K562 (cell line): ENCODE measurements around the gene PIGC. TPM values are rescaled to one million over a fixed set of nuclear protein-coding genes. Genes with fewer than 3 reads are reported as not detected.

ENCODE experiments used
- ATAC-seq: fragments of 200-7000 bp; cut with Tn5 transposase; 3 replicates; pipeline ENCODE4 v1.9.1; 2020; ENCODE audit warnings: moderate library complexity
- BruUV-seq: library from RNA; stranded (reverse); fragments of 400-500 nt; replicated peaks from 2 replicates; lab custom pipeline; 2021; lab: Mats Ljungman, UMichigan
- CTCF ChIA-PET: fragments of 300-600 bp; formaldehyde crosslinking; extraction: SDS; loops from one replicate; lab custom pipeline; 2021; ENCODE audit warnings: low intra/inter-chr PET ratio; lab: Yijun Ruan, JAX
- POLR2A ChIA-PET: fragments of 300-600, 350-650 bp; sonication (Branson Sonifier 250); formaldehyde crosslinking; extraction: SDS; loops from one replicate; lab custom pipeline; 2021; ENCODE audit warnings: antibody characterized with exemption, inconsistent platforms; lab: Yijun Ruan, JAX
- DNase-seq, 4 experiments: peaks; one replicate each; pipeline versions ENCODE4 v3.0.0 to v3.0.0-alpha.2; 2011 to 2018; ENCODE audit warnings: low spot score in 3 of 4, mixed read lengths in 3 of 4; ENCODE audit errors: extremely low read depth in 1 of 4
- FAIRE-seq: peaks from 2 replicates; lab custom pipeline; 2011; peaks lifted over from hg19 to GRCh38; lab: Jason Lieb, UNC
- H2AFZ ChIP-seq: 2 replicates; pipeline ENCODE4 v1.6.0; 2011; ENCODE audit warnings: low read depth, low read length, control low read depth, inconsistent platforms
- H3K27ac ChIP-seq: fragments of 200-600 bp; 3 replicates; pipeline ENCODE4 v1.8.0; 2011; ENCODE audit warnings: low read depth, mild to moderate bottlenecking, control low read depth, inconsistent platforms, low read length, moderate library complexity, mixed read lengths; ENCODE audit errors: extremely low read depth
- H3K27me3 ChIP-seq, 2 experiments: fragments of 300-600 bp in 1 of 2; 2 replicates in 1 of 2; 3 replicates in 1 of 2; pipeline versions ENCODE4 v1.6.0 to v1.8.0; 2011; ENCODE audit warnings: inconsistent platforms in 2 of 2, low read length in 2 of 2, mild to moderate bottlenecking in 1 of 2, mixed read lengths in 1 of 2, moderate library complexity in 1 of 2; ENCODE audit not compliant: control insufficient read depth in 2 of 2, insufficient read depth in 2 of 2
- H3K36me3 ChIP-seq: fragments of 300-600 bp; 3 replicates; pipeline ENCODE4 v1.8.0; 2011; ENCODE audit warnings: mild to moderate bottlenecking, low read length, inconsistent platforms; ENCODE audit not compliant: control insufficient read depth, insufficient read depth
- H3K4me1 ChIP-seq, 2 experiments: fragments of 200-600 bp in 1 of 2; replicated peaks in 1 of 2; 2 replicates in 1 of 2; 3 replicates in 1 of 2; pipeline versions ENCODE4 v1.5.1 to v1.8.0; 2011; ENCODE audit warnings: inconsistent platforms in 2 of 2, low read length in 2 of 2, mild to moderate bottlenecking in 1 of 2, mixed read lengths in 1 of 2, moderate library complexity in 1 of 2; ENCODE audit not compliant: control insufficient read depth in 2 of 2, insufficient read depth in 2 of 2
- H3K4me2 ChIP-seq: 2 replicates; pipeline ENCODE4 v1.6.1; 2011; ENCODE audit warnings: low read length, control low read depth, inconsistent platforms, mixed read lengths; ENCODE audit not compliant: insufficient read depth
- H3K4me3 ChIP-seq: fragments of 200-600 bp; sonication (generic), shearing (Covaris generic); 2 replicates; pipeline ENCODE4 v1.5.1; 2016; ENCODE audit warnings: control low read depth, inconsistent platforms
- H3K79me2 ChIP-seq: fragments of 200-600 bp; 3 replicates; pipeline ENCODE4 v1.8.0; 2011; ENCODE audit warnings: low read length, inconsistent platforms; ENCODE audit not compliant: control insufficient read depth, insufficient read depth
- H3K9ac ChIP-seq, 2 experiments: 2 replicates each; pipeline versions ENCODE4 v1.6.0 to v1.6.1; 2011; ENCODE audit warnings: low read depth in 2 of 2, low read length in 2 of 2, control low read depth in 1 of 2, inconsistent platforms in 1 of 2, mild to moderate bottlenecking in 1 of 2, mixed read lengths in 1 of 2; ENCODE audit not compliant: insufficient read depth in 1 of 2
- H3K9me1 ChIP-seq: one replicate; pipeline ENCODE4 v1.6.0; 2011; ENCODE audit warnings: inconsistent platforms, mild to moderate bottlenecking, low read length, moderate library complexity; ENCODE audit not compliant: control insufficient read depth, insufficient read depth
- H3K9me3 ChIP-seq: replicated peaks from 2 replicates; pipeline ENCODE4 v1.5.1; 2011; ENCODE audit warnings: low read depth, low read length, inconsistent platforms; ENCODE audit not compliant: control insufficient read depth, insufficient read depth
- H4K20me1 ChIP-seq: replicated peaks from 2 replicates; pipeline ENCODE4 v1.6.1; 2011; ENCODE audit warnings: low read length, inconsistent platforms, mixed read lengths; ENCODE audit not compliant: control insufficient read depth, insufficient read depth
- CBX2 ChIP-seq: fragments of 200-600 bp; sonication (generic); IDR thresholded peaks from one replicate; pipeline ENCODE4 v1.6.1; 2012; ENCODE audit warnings: mild to moderate bottlenecking, low read length, inconsistent platforms; ENCODE audit not compliant: insufficient read depth, poor library complexity, severe bottlenecking
- FOSL1 ChIP-seq: fragments of 200-800 bp; sonication (Bioruptor generic); conservative IDR thresholded peaks from 2 replicates; pipeline ENCODE4 v1.6.1; 2016; ENCODE audit warnings: missing genetic modification characterization, missing compliant biosample characterization
- GATAD2B ChIP-seq: fragments of 450-650 bp; IDR thresholded peaks from 2 replicates; pipeline ENCODE4 v1.6.1; 2017; ENCODE audit warnings: mild to moderate bottlenecking, borderline replicate concordance
- NONO ChIP-seq, 2 experiments: fragments of 200-400 bp in 1 of 2; fragments of 450-650 bp in 1 of 2; formaldehyde crosslinking in 1 of 2; IDR thresholded peaks; 2 replicates each; pipeline ENCODE4 v1.6.1; 2017; ENCODE audit warnings: low read depth in 2 of 2, mild to moderate bottlenecking in 2 of 2, moderate library complexity in 2 of 2, low read length in 1 of 2
- PPARD ChIP-seq: fragments of 250-450 bp; sonication (Bioruptor Pico); IDR thresholded peaks from 2 replicates; pipeline ENCODE4 v1.8.0; 2022; ENCODE audit warnings: inconsistent platforms, mild to moderate bottlenecking, moderate library complexity
- SAFB2 ChIP-seq: fragments of 200-400 bp; formaldehyde crosslinking; IDR thresholded peaks from 2 replicates; pipeline ENCODE4 v1.6.1; 2018; ENCODE audit warnings: borderline replicate concordance, low read length, low read depth, moderate library complexity; ENCODE audit not compliant: severe bottlenecking
- SMARCE1 ChIP-seq: fragments of 450-650 bp; IDR thresholded peaks from 2 replicates; pipeline ENCODE4 v1.7.1; 2016; ENCODE audit warnings: mild to moderate bottlenecking
- TCFL5 ChIP-seq: fragments of 250-450 bp; sonication (Bioruptor Pico); conservative IDR thresholded peaks from 2 replicates; pipeline ENCODE4 v1.6.1; 2021; ENCODE audit warnings: mild to moderate bottlenecking, moderate library complexity, matching md5 sums
- THRAP3 ChIP-seq: fragments of 450-650 bp; IDR thresholded peaks from 2 replicates; pipeline ENCODE4 v1.6.1; 2016; ENCODE audit warnings: mild to moderate bottlenecking, inconsistent platforms, borderline replicate concordance
- ZNF282 ChIP-seq: sonication (generic); formaldehyde crosslinking; IDR thresholded peaks from 2 replicates; pipeline ENCODE4 v1.8.1; 2023; ENCODE audit warnings: missing genetic modification reagents
- ZNF696 ChIP-seq: fragments of 250-450 bp; sonication (Bioruptor Pico); conservative IDR thresholded peaks from 2 replicates; pipeline ENCODE4 v1.4.0; 2020; ENCODE audit warnings: mild to moderate bottlenecking, moderate library complexity
- in situ Hi-C: fragments of 300-500 bp; cut with MboI; formaldehyde crosslinking; loops from 4 replicates; pipeline ENCODE4 v1.15.0; 2018; ENCODE audit warnings: inconsistent platforms, mixed read lengths
- intact Hi-C: fragments of 100-400 bp; cut with micrococcal nuclease; formaldehyde crosslinking; loops from 2 replicates; pipeline ENCODE4 v1.14.2; 2022
- polyA plus RNA-seq, 8 experiments: library from polyadenylated mRNA; depleted of rRNA in 4 of 8; stranded (reverse) in 5 of 8; unstranded in 3 of 8; fragments of >200 nt; fragmentation: Nextera tagmentation in 2 of 8; fragmentation: Illumina TruSeq in 1 of 8; extraction: Ambion mirVana in 2 of 8; extraction: Trizol in 1 of 8; gene quantifications; 2 replicates each; pipeline versions ENCODE4 v1.2.1 to v1.2.3, GENCODE V29; 2011 to 2014; ENCODE audit warnings: inconsistent platforms in 1 of 8, missing spikeins in 1 of 8
- total RNA-seq, 7 experiments: library from RNA; depleted of rRNA in 6 of 7; stranded (reverse); fragments of >200 nt in 6 of 7; fragmentation: Illumina TruSeq in 2 of 7; extraction: Trizol in 2 of 7; gene quantifications; 2 replicates each; pipeline versions ENCODE4 v1.2.1 to v1.2.3, GENCODE V29; 2011 to 2021; ENCODE audit warnings: low replicate concordance in 1 of 7
- TF ChIP-seq, protein P1 (sequence below): sonication (generic); formaldehyde crosslinking; IDR thresholded peaks from 2 replicates; pipeline ENCODE4 v1.8.0; 2023; ENCODE audit warnings: mild to moderate bottlenecking, missing genetic modification reagents

The PIGC gene
- total and polyA plus RNA-seq, 9 of the 15 experiments (the other 6 are each of a cell fraction or from before 2014, with no cell fraction given) = 30.5 to 97.9 (median 54.7) TPM

DNA sequence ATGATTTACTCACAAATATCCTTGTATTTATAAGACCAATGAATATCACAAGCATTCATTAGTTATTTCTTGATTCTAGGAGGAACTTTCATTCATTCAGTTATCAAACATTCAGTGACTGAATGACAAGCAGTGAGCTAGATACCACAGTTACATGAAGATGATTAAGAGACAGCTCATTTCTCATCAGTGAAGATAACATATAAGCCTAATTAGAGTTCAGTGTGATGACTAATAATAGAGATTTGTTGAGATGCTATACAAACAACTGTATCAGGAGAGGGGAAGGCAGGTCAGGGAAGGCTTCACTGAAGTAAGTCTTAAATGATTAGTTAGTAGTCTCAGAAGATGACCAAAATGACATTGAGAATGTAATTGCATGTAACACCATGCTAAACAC lies 38.0 kb downstream of the PIGC start (continued):
- TF ChIP-seq SAFB2 (no peak), FOSL1 (tag) (peak; percentile 74)

DNA sequence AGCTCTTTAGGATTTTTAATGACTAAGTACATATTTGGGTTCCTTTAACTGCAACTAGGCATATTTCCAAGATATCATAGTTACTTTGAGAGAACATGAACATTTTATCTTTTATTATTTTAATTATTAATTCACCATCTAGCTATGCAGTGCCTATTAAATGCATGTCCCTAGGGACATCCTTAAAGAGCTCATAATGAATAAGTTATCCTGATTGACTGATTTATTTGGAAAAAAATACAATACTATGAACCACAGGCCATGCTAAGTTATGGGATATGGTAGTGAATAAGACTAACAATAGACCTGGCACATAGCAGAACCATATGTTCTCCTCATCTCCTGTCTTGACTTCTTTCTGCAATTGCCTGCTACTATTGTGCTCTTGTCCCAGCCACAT lies 39.7 kb downstream of the PIGC start:
- FAIRE-seq = no peak
- H3K9me1 ChIP-seq = no peaks in the 10 kb centered on the region
- H3K27ac ChIP-seq = no peak overlapping the region
- H3K9ac ChIP-seq = no peak overlapping the region
- H3K27me3 ChIP-seq = 0 out of 5 replicates have a peak, but pooled peaks cover 0 to 4% of the 10 kb centered on the region in 2 experiments
- in situ Hi-C loops = no loop called here
- no peak for TF ChIP-seq PPARD
- no peak for TF ChIP-seq ZNF282 (CRISPR knock-in tag)
- TF ChIP-seq CBX2 = no peak
- TF ChIP-seq ZNF696 (CRISPR knock-in tag) = no peak
- TF ChIP-seq THRAP3 = no peak
- TF ChIP-seq, protein P1, sequence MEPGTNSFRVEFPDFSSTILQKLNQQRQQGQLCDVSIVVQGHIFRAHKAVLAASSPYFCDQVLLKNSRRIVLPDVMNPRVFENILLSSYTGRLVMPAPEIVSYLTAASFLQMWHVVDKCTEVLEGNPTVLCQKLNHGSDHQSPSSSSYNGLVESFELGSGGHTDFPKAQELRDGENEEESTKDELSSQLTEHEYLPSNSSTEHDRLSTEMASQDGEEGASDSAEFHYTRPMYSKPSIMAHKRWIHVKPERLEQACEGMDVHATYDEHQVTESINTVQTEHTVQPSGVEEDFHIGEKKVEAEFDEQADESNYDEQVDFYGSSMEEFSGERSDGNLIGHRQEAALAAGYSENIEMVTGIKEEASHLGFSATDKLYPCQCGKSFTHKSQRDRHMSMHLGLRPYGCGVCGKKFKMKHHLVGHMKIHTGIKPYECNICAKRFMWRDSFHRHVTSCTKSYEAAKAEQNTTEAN (CRISPR knock-in tag) = no peak
- no peak for TF ChIP-seq SMARCE1
- TF ChIP-seq GATAD2B = no peak
- no peak for TF ChIP-seq TCFL5 (CRISPR knock-in tag)
- no peak for TF ChIP-seq NONO (IDR thresholded peaks at IDR 0.05; ENCODE audit: low read depth in 2 of 2, low read length in 1 of 2)
- TF ChIP-seq, all 486 proteins: peak for 0
- Histone ChIP-seq H3K79me2 (no peaks in the 10 kb centered on the region), H2AFZ (no peak overlapping the region), H3K36me3 (no peaks in the 10 kb centered on the region), H3K4me3 (no peak overlapping the region), H3K4me1 (no peaks in the 10 kb centered on the region; a peak in 1 of 5 replicates), H3K9me3 (no peaks in the 10 kb centered on the region), H3K4me2 (no peak overlapping the region), H4K20me1 (no peaks in the 10 kb centered on the region)
- intact Hi-C loops = no loop called here
- ATAC-seq (no peak), DNase-seq (no peak)
- no TSS peak for BruUV-seq
- ChIA-PET POLR2A (interaction anchor here (0.6 kb wide), 1 partner anchor 13 kb away, joined by 4 read pairs; no protein-coding TSS in a partner anchor), CTCF (no interaction called here)
